Measurements from ENCODE around the gene DDX27. TPM values are rescaled to one million over a fixed set of nuclear protein-coding genes. Genes with fewer than 3 reads are reported as not detected.
"Not testable (repeated sequence)": the region's sequence is repeated elsewhere in the genome, so short reads cannot be mapped to it uniquely, and the experiment has no call there.

The DDX27 gene
- polyA plus RNA-seq, 1 experiment, result 31.9 TPM

- Histone ChIP-seq H3K27me3 (ENCODE audit: control insufficient read depth, insufficient read depth, low read length) (no peaks in the 10 kb centered on the region), H3K4me3 (ENCODE audit: low read depth, low read length) (no peak overlapping the region), H3K36me3 (ENCODE audit: control insufficient read depth, insufficient read depth, low read length) (no peaks in the 10 kb centered on the region)
- TF ChIP-seq, protein P1, sequence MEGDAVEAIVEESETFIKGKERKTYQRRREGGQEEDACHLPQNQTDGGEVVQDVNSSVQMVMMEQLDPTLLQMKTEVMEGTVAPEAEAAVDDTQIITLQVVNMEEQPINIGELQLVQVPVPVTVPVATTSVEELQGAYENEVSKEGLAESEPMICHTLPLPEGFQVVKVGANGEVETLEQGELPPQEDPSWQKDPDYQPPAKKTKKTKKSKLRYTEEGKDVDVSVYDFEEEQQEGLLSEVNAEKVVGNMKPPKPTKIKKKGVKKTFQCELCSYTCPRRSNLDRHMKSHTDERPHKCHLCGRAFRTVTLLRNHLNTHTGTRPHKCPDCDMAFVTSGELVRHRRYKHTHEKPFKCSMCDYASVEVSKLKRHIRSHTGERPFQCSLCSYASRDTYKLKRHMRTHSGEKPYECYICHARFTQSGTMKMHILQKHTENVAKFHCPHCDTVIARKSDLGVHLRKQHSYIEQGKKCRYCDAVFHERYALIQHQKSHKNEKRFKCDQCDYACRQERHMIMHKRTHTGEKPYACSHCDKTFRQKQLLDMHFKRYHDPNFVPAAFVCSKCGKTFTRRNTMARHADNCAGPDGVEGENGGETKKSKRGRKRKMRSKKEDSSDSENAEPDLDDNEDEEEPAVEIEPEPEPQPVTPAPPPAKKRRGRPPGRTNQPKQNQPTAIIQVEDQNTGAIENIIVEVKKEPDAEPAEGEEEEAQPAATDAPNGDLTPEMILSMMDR (IDR thresholded peaks at IDR 0.05; ENCODE audit: insufficient read depth, low read depth, low read length), result no peak
- CTCF ChIA-PET, result no interaction called here
- POLR2A ChIA-PET, result no interaction called here
- no peak for DNase-seq (ENCODE audit: low read depth)
Measured at GRCh38 chr20:49172413-49172812, 46.8 kb upstream of the DDX27 start.

- DNase-seq (ENCODE audit: low read depth), result no peak
- Histone ChIP-seq H3K4me3 (ENCODE audit: low read depth, low read length) (no peak overlapping the region), H3K36me3 (ENCODE audit: control insufficient read depth, insufficient read depth, low read length) (0 out of 2 replicates have a peak, but pooled peaks cover 2% of the 10 kb centered on the region), H3K27me3 (ENCODE audit: control insufficient read depth, insufficient read depth, low read length) (no peaks in the 10 kb centered on the region)
- POLR2A ChIA-PET, result no interaction called here
- CTCF ChIA-PET, result interaction anchor here (0.6 kb wide), 1 partner anchor 429 kb away, joined by 3 read pairs; no protein-coding TSS in a partner anchor
- TF ChIP-seq, protein P1 (IDR thresholded peaks at IDR 0.05; ENCODE audit: insufficient read depth, low read depth, low read length), result no peak
Measured at GRCh38 chr20:49174183-49174582, 45.0 kb upstream of the DDX27 start.

- Histone ChIP-seq H3K36me3 (ENCODE audit: control insufficient read depth, insufficient read depth, low read length) (0 out of 2 replicates have a peak, but pooled peaks cover 2% of the 10 kb centered on the region), H3K27me3 (ENCODE audit: control insufficient read depth, insufficient read depth, low read length) (no peaks in the 10 kb centered on the region), H3K4me3 (ENCODE audit: low read depth, low read length) (no peak overlapping the region)
- TF ChIP-seq, protein P1 (IDR thresholded peaks at IDR 0.05; ENCODE audit: insufficient read depth, low read depth, low read length), result no peak
- ChIA-PET POLR2A (no interaction called here), CTCF (interaction anchor here (0.6 to 1.5 kb wide), 4 partner anchors 15 to 47 kb away, joined by 3 to 4 read pairs (median 3); no protein-coding TSS in a partner anchor)
- no peak for DNase-seq (ENCODE audit: low read depth)
Measured at GRCh38 chr20:49179368-49180277, 39.6 kb upstream of the DDX27 start.

GRCh38 chr20:49181265-49181877, 37.8 kb upstream of the DDX27 start:
- Histone ChIP-seq H3K27me3 (ENCODE audit: control insufficient read depth, insufficient read depth, low read length) (no peaks in the 10 kb centered on the region), H3K36me3 (ENCODE audit: control insufficient read depth, insufficient read depth, low read length) (0 out of 2 replicates have a peak, but pooled peaks cover 2% of the 10 kb centered on the region), H3K4me3 (ENCODE audit: low read depth, low read length) (no peak overlapping the region)
- no peak for DNase-seq (ENCODE audit: low read depth)
- CTCF ChIA-PET, result interaction anchor here (0.9 to 2.4 kb wide), 2 partner anchors 13 to 36 kb away, joined by 3 to 8 read pairs; no protein-coding TSS in a partner anchor
- TF ChIP-seq, protein P1 (IDR thresholded peaks at IDR 0.05; ENCODE audit: insufficient read depth, low read depth, low read length), result no peak
- POLR2A ChIA-PET, result no interaction called here

DNA sequence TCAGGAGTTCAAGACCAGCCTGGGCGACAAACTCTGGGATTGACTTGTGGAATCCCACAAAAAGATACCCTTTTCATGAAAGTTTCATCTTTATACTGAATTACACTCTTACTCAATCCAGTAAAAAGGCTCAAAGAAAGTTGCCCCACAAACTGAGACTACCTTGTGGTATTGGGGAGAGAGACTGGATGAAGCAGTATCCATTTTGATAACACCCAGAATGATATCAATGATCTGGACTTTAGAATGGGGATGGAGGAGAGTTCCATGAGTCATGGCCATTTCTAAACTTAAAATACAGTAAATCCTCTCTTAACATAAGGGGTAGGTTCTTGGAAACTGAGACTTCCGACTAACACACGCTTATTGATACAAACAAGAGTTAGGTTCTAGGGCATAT, 35.8 kb upstream of the DDX27 start:
- Histone ChIP-seq H3K36me3 (ENCODE audit: control insufficient read depth, insufficient read depth, low read length) (no peaks in the 10 kb centered on the region), H3K4me3 (ENCODE audit: low read depth, low read length) (no peak overlapping the region), H3K27me3 (ENCODE audit: control insufficient read depth, insufficient read depth, low read length) (no peaks in the 10 kb centered on the region)
- CTCF ChIA-PET, result interaction anchor here (0.6 to 2.4 kb wide), 2 partner anchors 34 to 63 kb away, joined by 3 to 8 read pairs; no protein-coding TSS in a partner anchor
- no peak for DNase-seq (ENCODE audit: low read depth)
- TF ChIP-seq, protein P1 (IDR thresholded peaks at IDR 0.05; ENCODE audit: insufficient read depth, low read depth, low read length), result no peak
- POLR2A ChIA-PET, result no interaction called here

DNA sequence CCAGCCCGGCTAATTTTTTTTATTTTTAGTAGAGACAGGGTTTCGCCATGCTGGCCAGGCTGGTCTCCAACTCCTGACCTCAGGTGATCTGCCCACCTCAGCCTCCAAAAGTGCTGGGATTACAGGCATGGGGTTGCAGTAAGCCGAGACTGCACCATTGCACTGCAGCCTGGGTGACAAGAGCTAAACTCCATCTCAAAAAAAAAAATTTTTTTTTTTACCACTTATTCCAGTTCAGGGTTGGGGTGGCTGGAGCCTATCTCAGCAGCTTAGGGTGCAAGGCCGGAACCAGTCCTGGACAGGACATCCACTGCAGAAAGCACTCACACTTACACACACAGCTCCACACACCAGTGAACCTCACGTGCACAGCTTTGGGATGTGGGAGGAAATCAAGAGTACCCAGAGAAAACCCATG, 35.1 kb upstream of the DDX27 start:
- H3K27me3 ChIP-seq (ENCODE audit: control insufficient read depth, insufficient read depth, low read length); H3K36me3 ChIP-seq (ENCODE audit: control insufficient read depth, insufficient read depth, low read length); POLR2A ChIA-PET; DNase-seq (ENCODE audit: low read depth); H3K4me3 ChIP-seq (ENCODE audit: low read depth, low read length): not testable (repeated sequence)
- CTCF ChIA-PET, result interaction anchor here (0.6 to 2.4 kb wide), 2 partner anchors 33 to 62 kb away, joined by 3 to 8 read pairs; no protein-coding TSS in a partner anchor

Measured in BJ (cell line).